ENCODE results near the gene EPOP. TPM values are rescaled to one million over a fixed set of nuclear protein-coding genes. Genes with fewer than 3 reads are reported as not detected.
"Not testable (repeated sequence)": the region's sequence is repeated elsewhere in the genome, so short reads cannot be mapped to it uniquely, and the experiment has no call there.

Gene EPOP
- total RNA-seq, 4 donors from 2014 or later, result 0.29 to 1.2 (median 0.75) TPM; not detected in 1

DNA sequence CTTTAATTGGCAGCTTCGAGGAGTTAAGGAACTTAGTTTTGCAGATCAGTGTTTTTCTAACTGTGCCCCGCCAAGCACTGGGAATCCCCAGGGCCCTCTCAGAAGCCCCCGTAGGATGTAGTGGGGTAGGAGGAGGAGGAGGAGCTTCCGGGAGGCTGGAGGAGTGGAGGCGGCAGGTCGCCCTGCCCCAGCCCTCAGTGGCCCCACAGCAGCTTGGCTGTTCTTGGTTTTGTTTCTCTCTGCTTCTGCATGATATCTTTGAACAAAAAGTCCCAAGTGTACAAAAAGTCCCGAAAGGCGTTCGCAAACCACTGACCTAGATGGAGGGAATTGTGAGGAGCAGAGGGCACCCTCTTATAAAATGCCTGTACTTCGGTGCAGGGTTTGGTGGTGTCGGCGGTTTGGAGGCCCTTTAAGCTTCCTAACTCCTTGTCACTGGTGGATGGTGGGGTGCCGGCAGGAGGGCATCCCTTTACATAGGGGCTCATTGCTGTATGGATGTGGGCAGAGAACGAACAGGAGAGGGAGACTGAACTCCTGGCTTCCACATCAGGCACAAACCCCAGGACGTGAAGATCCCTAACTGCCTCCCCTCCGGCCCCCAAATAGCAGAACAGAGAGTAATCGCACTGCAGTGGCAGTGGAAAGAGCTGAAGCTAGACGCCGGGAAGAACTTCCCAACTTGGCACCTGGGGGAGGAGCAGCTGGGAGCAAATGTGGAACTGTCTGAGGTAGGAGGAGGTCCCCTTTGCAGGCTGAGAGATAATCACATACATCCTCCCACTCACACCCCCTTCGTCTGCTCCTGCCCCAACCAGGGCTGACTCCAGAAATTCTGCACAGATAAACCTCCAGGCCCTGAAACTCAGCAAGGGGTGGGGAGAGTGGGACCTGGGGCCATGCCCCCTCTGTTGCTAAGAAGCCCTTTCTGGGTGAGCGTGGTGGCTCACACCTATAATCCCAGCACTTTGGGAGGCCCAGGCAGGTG is 20.1 kb downstream of the EPOP start:
- H3K27me3 ChIP-seq, result peaks cover 20 to 28% (median 26%) of the 10 kb centered on the region in 3 donors
- no peak for TF ChIP-seq POLR2A (IDR thresholded peaks at IDR 0.05)
- TF ChIP-seq, protein P1, sequence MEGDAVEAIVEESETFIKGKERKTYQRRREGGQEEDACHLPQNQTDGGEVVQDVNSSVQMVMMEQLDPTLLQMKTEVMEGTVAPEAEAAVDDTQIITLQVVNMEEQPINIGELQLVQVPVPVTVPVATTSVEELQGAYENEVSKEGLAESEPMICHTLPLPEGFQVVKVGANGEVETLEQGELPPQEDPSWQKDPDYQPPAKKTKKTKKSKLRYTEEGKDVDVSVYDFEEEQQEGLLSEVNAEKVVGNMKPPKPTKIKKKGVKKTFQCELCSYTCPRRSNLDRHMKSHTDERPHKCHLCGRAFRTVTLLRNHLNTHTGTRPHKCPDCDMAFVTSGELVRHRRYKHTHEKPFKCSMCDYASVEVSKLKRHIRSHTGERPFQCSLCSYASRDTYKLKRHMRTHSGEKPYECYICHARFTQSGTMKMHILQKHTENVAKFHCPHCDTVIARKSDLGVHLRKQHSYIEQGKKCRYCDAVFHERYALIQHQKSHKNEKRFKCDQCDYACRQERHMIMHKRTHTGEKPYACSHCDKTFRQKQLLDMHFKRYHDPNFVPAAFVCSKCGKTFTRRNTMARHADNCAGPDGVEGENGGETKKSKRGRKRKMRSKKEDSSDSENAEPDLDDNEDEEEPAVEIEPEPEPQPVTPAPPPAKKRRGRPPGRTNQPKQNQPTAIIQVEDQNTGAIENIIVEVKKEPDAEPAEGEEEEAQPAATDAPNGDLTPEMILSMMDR (IDR thresholded peaks at IDR 0.05 in 4 of 5, conservative IDR thresholded peaks at IDR 0.05 in 1 of 5), result no peak
- no peak overlapping the region for H3K4me3 ChIP-seq
- in situ Hi-C loops (cut with MboI; ENCODE audit: low sequenced_read_pairs in 4 of 4) (loop anchor here in 1 of 4 donors (25.0 kb wide), 1 partner anchor 167 kb away; no protein-coding TSS in a partner anchor), intact Hi-C loops (cut with DNase I; ENCODE audit: low total_unique reads) (no loop called here)
- DNase-seq (no peak), ATAC-seq (no peak)
- no peak overlapping the region for H3K27ac ChIP-seq
- no peaks in the 10 kb centered on the region for H3K9me3 ChIP-seq
- no peaks in the 10 kb centered on the region for H3K36me3 ChIP-seq
- H3K4me1 ChIP-seq, result no peaks in the 10 kb centered on the region

DNA sequence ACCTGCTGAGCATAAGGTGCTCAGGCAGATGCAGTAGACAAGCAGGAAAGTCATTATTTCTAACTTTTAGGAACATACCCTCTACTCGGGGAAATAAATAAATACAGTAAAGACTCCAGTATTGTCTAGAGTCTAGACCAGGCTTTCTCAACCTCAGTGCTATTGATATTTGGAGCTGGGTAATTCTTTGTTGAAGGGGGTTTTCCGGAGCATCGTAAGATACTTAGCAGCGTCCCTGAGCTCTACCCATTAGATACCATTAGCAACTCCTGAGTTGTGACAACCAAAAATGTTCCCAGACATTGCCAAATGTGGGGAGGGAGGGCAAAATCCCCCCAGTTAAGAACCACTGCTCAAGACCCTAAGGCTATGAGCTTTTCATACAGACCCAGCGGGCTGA is 21.1 kb downstream of the EPOP start:
- Histone ChIP-seq H3K27me3 (peaks cover 20 to 28% (median 26%) of the 10 kb centered on the region in 3 donors), H3K9me3 (no peaks in the 10 kb centered on the region), H3K27ac (no peak overlapping the region), H3K4me3 (no peak overlapping the region), H3K4me1 (no peaks in the 10 kb centered on the region), H3K36me3 (no peaks in the 10 kb centered on the region)
- TF ChIP-seq, protein P1 (IDR thresholded peaks at IDR 0.05 in 4 of 5, conservative IDR thresholded peaks at IDR 0.05 in 1 of 5), result no peak
- TF ChIP-seq POLR2A (IDR thresholded peaks at IDR 0.05), result no peak
- DNase-seq (no peak), ATAC-seq (no peak)
- intact Hi-C loops (cut with DNase I; ENCODE audit: low total_unique reads), result no loop called here
- in situ Hi-C loops (cut with MboI; ENCODE audit: low sequenced_read_pairs in 4 of 4), result loop anchor here in 1 of 4 donors (25.0 kb wide), 1 partner anchor 166 kb away; no protein-coding TSS in a partner anchor

DNA sequence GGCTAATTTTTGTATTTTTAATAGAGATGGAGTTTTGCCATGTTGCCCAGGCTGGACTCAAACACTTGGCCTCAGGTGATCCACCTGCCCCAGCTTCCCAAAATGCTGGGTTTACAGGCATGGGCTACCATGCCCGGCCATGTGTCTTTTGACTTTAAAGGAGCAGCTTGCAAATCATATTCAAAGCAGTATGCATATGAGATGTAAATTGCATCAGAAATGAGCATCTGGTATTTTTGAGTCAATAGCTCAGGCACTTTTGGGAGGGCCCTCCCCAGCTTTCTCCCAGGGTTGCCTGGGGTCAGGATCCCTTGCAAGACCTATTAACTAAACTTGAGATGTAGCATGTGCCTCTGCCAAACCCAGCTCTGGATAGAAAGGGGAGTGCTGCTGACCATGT is 21.5 kb downstream of the EPOP start:
- no peaks in the 10 kb centered on the region for H3K36me3 ChIP-seq
- no peaks in the 10 kb centered on the region for H3K9me3 ChIP-seq
- no peaks in the 10 kb centered on the region for H3K4me1 ChIP-seq
- no peak for ATAC-seq
- DNase-seq, result no peak
- in situ Hi-C loops (cut with MboI; ENCODE audit: low sequenced_read_pairs in 4 of 4) (loop anchor here in 1 of 4 donors (25.0 kb wide), 1 partner anchor 166 kb away; no protein-coding TSS in a partner anchor), intact Hi-C loops (cut with DNase I; ENCODE audit: low total_unique reads) (no loop called here)
- no peak overlapping the region for H3K4me3 ChIP-seq
- peaks cover 20 to 26% (median 26%) of the 10 kb centered on the region in 3 donors for H3K27me3 ChIP-seq
- no peak for TF ChIP-seq POLR2A (IDR thresholded peaks at IDR 0.05)
- TF ChIP-seq, protein P1 (IDR thresholded peaks at IDR 0.05 in 4 of 5, conservative IDR thresholded peaks at IDR 0.05 in 1 of 5), result no peak
- no peak overlapping the region for H3K27ac ChIP-seq

DNA sequence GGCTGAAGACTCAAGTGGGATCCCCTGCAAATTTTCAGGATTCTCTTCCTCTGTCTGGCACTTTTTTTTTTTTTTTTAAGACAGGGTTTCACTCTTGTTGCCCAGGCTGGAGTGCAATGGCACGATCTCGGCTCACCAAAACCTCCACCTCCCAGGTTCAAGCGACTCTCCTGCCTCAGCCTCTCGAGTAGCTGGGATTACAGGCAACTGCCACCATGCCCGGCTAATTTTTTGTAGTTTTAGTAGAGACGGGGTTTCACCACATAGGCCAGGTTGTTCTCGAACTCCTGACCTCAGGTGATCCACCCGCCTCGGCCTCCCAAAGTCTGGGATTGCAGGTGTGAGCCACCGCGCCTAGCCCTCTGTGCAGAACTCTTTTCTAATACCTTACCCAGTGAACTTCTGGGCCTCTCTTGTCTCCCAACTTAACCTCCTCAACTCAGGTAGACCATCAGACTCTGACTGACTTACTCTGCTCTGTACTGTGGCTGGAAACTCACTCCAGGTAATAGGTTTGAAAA is 24.0 kb downstream of the EPOP start:
- H3K4me1 ChIP-seq; ATAC-seq; H3K27ac ChIP-seq; H3K4me3 ChIP-seq; H3K9me3 ChIP-seq; intact Hi-C loops (cut with DNase I; ENCODE audit: low total_unique reads); H3K36me3 ChIP-seq; DNase-seq: not testable (repeated sequence)
- H3K27me3 ChIP-seq, result peaks cover 17 to 22% (median 21%) of the 10 kb centered on the region in 3 donors
- in situ Hi-C loops (cut with MboI; ENCODE audit: low sequenced_read_pairs in 4 of 4), result loop anchor here in 1 of 4 donors (25.0 kb wide), 1 partner anchor 163 kb away; no protein-coding TSS in a partner anchor

DNA sequence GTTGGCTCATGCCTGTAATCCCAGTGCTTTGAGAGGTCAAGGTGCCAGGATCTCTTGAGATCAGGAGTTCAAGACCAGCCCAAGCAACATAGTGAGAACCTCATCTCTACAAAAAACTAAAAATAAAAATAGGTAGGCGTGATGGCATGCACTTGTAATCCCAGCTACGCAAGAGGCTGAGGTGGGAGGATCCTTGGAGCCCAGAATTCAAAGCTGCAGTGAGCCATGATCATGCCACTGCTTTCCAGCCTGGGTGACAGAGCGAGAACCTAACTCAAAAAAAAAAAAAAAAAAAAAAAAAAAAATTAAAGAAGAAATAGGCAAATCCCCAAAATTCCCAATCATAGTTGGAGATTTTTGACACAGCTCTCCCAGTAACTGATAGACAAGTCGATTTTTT is 36.8 kb downstream of the EPOP start:
- Histone ChIP-seq H3K4me1 (no peaks in the 10 kb centered on the region), H3K36me3 (no peaks in the 10 kb centered on the region), H3K27ac (no peak overlapping the region), H3K9me3 (no peaks in the 10 kb centered on the region), H3K4me3 (no peak overlapping the region), H3K27me3 (no peaks in the 10 kb centered on the region)
- ATAC-seq, result no peak
- intact Hi-C loops (cut with DNase I; ENCODE audit: low total_unique reads), result no loop called here
- in situ Hi-C loops (cut with MboI; ENCODE audit: low sequenced_read_pairs in 4 of 4), result no loop called here
- no peak for TF ChIP-seq POLR2A (IDR thresholded peaks at IDR 0.05)
- TF ChIP-seq, protein P1 (IDR thresholded peaks at IDR 0.05 in 4 of 5, conservative IDR thresholded peaks at IDR 0.05 in 1 of 5), result no peak
- DNase-seq, result no peak

Data from gastrocnemius medialis (tissue), 4 donors.